Naive thymus-derived CD8-positive, alpha-beta T cell (primary cell): ENCODE measurements around the gene RPL27. TPM values are rescaled to one million over a fixed set of nuclear protein-coding genes. Genes with fewer than 3 reads are reported as not detected.
"Not testable (repeated sequence)": the region's sequence is repeated elsewhere in the genome, so short reads cannot be mapped to it uniquely, and the experiment has no call there.

Source experiments
- ATAC-seq, 2 donors: fragments of 150-1000 bp; cut with Tn5 transposase in 1 of 2; sonication (Bioruptor Pico), chemical (Tn5 transposase) in 1 of 2; 1 replicate in 1 of 2; 2 replicates in 1 of 2; pipeline ENCODE4 v1.10.0; 2021; ENCODE audit warnings: mild to moderate bottlenecking in 2 of 2, moderate library complexity in 2 of 2
- POLR2A ChIA-PET: fragments of 350-600 bp; sonication (Branson Sonifier 250); formaldehyde crosslinking; loops from one replicate; lab custom pipeline; 2021; ENCODE audit warnings: antibody characterized with exemption; lab: Charles Lee
- DNase-seq, 10 donors: peaks; one replicate each; pipeline versions ENCODE4 v3.0.0 to v3.0.0-alpha.2; 2020 to 2022
- H3K27ac Mint-ChIP-seq, 10 donors: one replicate each; pipeline ENCODE4 v1.8.0; 2020 to 2022; ENCODE audit warnings: mild to moderate bottlenecking in 10 of 10, mixed read lengths in 10 of 10, moderate library complexity in 4 of 10, inconsistent platforms in 1 of 10
- H3K27me3 Mint-ChIP-seq, 5 donors: one replicate each; pipeline ENCODE4 v1.8.0; 2021 to 2022; ENCODE audit warnings: mixed read lengths in 5 of 5
- H3K36me3 Mint-ChIP-seq, 3 donors: one replicate each; pipeline ENCODE4 v1.8.0; 2020 to 2022; ENCODE audit warnings: mixed read lengths in 3 of 3, mild to moderate bottlenecking in 2 of 3, inconsistent platforms in 1 of 3
- H3K4me1 Mint-ChIP-seq, 4 donors: one replicate each; pipeline ENCODE4 v1.8.0; 2021 to 2022; ENCODE audit warnings: mixed read lengths in 4 of 4
- H3K4me3 Mint-ChIP-seq, 10 donors: one replicate each; pipeline ENCODE4 v1.8.0; 2020 to 2022; ENCODE audit warnings: mild to moderate bottlenecking in 10 of 10, mixed read lengths in 10 of 10, moderate library complexity in 6 of 10, inconsistent platforms in 1 of 10
- H3K9me3 Mint-ChIP-seq, 9 donors: one replicate each; pipeline ENCODE4 v1.8.0; 2020 to 2022; ENCODE audit warnings: mixed read lengths in 9 of 9, mild to moderate bottlenecking in 3 of 9, inconsistent platforms in 1 of 9, moderate library complexity in 1 of 9
- polyA plus RNA-seq, 3 donors: library from polyadenylated mRNA; unstranded; fragments of 300-500 nt; fragmentation: Illumina TruSeq; gene quantifications; one replicate each; pipeline ENCODE4 v1.2.3, GENCODE V29; 2021
- total RNA-seq, 8 experiments: library from RNA in 2 of 8; stranded (reverse) in 2 of 8; gene quantifications; one replicate each; pipeline ENCODE4 v1.2.3 and lab custom pipeline; 2021 to 2026

The RPL27 gene
- 1,000 to 10,000 TPM; 1,609 to 1,640 TPM for total RNA-seq
- 1,000 to 10,000 TPM; 2,416 to 2,846 (median 2,434) TPM for polyA plus RNA-seq
- total RNA-seq (lab: John Stamatoyannopoulos, UW) = 705 to 850 (median 800) reads per million in 6 experiments

GRCh38 chr17:42997984-42998938, at the start of gene RPL27:
RPL27 (plus strand) TSS chr17:42998419; CDS start chr17:42998751, 332 bp downstream.
- ATAC-seq = peak; percentile 94 to 95
- Mint-ChIP-seq H3K36me3 (peaks cover 0 to 48% (median 18%) of the 10 kb centered on the region in 3 donors), H3K27ac (peak within 1 kb of the TSS; percentile 91 to 100 (median 99)), H3K4me1 (peaks cover 16 to 35% (median 27%) of the 10 kb centered on the region in 4 donors), H3K27me3 (no peaks in the 10 kb centered on the region), H3K9me3 (no peaks in the 10 kb centered on the region), H3K4me3 (peak within 1 kb of the TSS; percentile 93 to 98 (median 96))
- POLR2A ChIA-PET = interaction anchor here (0.5 to 2.8 kb wide), 36 partner anchors 8 to 1309 kb away, joined by 3 to 44 read pairs (median 6); partner anchors contain the start of genes AARSD1, BECN1, BRCA1 and CNP
- DNase-seq = peak; percentile 86 to 99 (median 98)

DNA sequence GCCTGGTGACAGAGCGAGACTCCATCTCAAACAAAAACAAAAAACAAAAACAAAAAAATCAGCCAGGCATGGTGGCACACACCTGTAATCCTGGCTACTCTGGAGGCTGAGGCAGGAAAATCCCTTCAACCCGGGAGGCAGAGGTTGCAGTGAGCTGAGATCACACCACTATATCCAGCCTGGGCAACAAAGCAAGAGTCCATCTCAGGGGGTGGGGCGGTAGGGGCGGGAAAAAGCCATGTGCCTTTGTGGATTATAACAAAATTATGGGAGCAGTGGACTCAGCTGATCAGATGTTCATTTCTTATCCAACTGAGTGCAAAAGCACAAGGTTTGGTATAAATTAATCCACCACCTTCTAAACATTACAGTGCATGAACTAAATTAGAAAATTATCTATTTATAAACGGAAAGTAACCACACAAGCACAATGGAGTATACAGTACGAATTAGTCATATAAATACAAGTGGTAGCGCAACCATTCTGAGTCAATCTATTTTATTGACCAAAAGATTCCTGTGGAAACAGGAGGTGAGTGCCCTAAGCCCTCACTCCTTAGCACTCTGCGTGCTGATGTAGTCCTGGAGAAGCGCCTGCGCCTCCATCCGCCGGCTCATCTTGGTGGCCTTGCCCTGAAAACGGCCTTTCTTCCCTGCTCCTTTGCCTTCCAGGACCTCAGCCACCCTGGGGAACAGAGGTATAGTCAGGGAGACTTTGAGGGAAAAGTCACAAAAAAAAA, 48.0 kb upstream of the RPL27 start:
- Mint-ChIP-seq H3K9me3 (peaks cover 0 to 1% (median 0%) of the 10 kb centered on the region in 9 donors), H3K27ac (peak overlapping the region in 1 of 10 donors; percentile 43), H3K4me1 (no peaks in the 10 kb centered on the region), H3K27me3 (no peaks in the 10 kb centered on the region), H3K4me3 (no peak overlapping the region), H3K36me3 (peaks cover 0 to 76% (median 23%) of the 10 kb centered on the region in 3 donors)
- ATAC-seq (no peak), DNase-seq (no peak)
- POLR2A ChIA-PET = no interaction called here

DNA sequence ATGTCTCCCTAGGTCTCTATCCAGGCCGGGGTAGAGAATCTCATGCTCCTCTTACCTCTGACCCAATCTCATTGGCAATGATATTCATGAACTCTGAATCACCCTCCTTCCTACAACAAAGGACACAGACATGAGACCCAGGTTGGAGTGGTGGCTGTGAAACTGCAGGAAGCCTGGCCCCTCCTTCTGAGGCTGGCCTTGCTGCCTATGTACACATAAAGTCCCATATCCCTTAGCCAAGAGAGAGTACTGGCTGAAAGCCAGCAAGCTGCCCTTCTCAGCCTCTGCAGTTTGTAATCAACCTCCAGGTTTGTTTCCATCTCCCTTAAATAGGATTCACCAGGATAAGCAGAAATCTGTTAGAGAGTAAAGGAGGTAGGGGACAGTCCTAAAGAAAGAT, 44.5 kb upstream of the RPL27 start:
- Mint-ChIP-seq H3K4me1 (peaks cover 0 to 6% (median under 1%) of the 10 kb centered on the region in 4 donors), H3K27ac (peak overlapping the region in 4 of 10 donors; percentile 13 to 33 (median 17)), H3K27me3 (no peaks in the 10 kb centered on the region), H3K36me3 (peaks cover 0 to 92% (median 35%) of the 10 kb centered on the region in 3 donors), H3K4me3 (no peak overlapping the region), H3K9me3 (peaks cover 0 to 1% (median 0%) of the 10 kb centered on the region in 9 donors)
- POLR2A ChIA-PET = no interaction called here
- DNase-seq = no peak
- no peak for ATAC-seq

DNA sequence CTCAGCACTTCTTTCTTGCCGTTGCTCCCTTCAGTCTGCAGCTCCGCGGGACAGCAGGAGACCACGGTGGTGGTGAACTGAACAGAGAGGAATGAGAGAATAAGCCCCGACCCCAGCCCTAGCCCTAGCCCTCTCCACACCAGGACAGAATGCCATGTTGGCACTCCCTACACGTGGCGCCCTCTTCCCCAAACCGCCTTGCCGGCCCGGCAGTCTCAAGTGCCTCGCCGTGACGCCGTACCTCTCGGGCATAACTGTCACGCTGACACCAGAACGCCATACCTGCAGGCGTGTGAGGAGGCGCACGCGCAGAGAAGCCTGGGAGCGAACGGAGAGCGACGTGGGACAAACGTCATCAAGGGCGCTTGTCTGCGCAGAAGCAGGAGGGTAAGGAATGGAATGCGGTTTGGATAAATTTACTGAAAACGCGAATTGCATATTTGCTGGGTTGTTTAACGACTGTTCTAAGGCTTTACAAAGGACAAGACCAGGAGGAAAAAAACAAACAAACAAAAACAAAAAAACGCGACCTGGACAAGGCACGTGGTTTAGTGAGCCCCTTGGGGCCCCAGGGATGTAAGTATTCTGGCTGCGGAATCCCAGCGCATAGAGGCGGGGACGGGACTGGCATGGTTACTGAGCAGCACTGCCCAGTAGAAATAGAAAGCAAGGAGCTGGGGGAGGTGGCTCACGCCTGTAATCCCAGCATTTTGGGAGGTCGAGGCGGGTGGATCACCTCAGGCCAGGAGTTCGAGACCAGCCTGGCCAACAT, 33.9 kb upstream of the RPL27 start, which contains the start of gene AARSD1:
AARSD1 (minus strand) TSS at position 294 of the 772 bp plus-strand sequence; CDS start at position 280, 14 bp downstream.
- H3K36me3 Mint-ChIP-seq = peaks cover 0 to 37% (median 8%) of the 10 kb centered on the region in 3 donors
- H3K27me3 Mint-ChIP-seq = peaks cover 0 to 2% (median 0%) of the 10 kb centered on the region in 5 donors
- DNase-seq (peak; percentile 79 to 95 (median 88)), ATAC-seq (peak; percentile 97 to 98)
- peak within 1 kb of the TSS; percentile 88 to 99 (median 96) for H3K4me3 Mint-ChIP-seq
- peaks cover 8 to 22% (median 20%) of the 10 kb centered on the region in 4 donors for H3K4me1 Mint-ChIP-seq
- no peaks in the 10 kb centered on the region for H3K9me3 Mint-ChIP-seq
- H3K27ac Mint-ChIP-seq = peak within 1 kb of the TSS; percentile 91 to 99 (median 96)
- POLR2A ChIA-PET = interaction anchor here (0.5 to 2.2 kb wide), 9 partner anchors 15 to 753 kb away, joined by 3 to 11 read pairs (median 5); partner anchors contain the start of genes PTGES3L and RPL27

GRCh38 chr17:42967925-42968324, 30.3 kb upstream of the RPL27 start:
- peaks cover 8 to 16% (median 16%) of the 10 kb centered on the region in 4 donors for H3K4me1 Mint-ChIP-seq
- POLR2A ChIA-PET = interaction anchor here (0.7 to 1.1 kb wide), 2 partner anchors 12 to 33 kb away, joined by 3 to 5 read pairs; partner anchors contain the start of gene PTGES3L

DNA sequence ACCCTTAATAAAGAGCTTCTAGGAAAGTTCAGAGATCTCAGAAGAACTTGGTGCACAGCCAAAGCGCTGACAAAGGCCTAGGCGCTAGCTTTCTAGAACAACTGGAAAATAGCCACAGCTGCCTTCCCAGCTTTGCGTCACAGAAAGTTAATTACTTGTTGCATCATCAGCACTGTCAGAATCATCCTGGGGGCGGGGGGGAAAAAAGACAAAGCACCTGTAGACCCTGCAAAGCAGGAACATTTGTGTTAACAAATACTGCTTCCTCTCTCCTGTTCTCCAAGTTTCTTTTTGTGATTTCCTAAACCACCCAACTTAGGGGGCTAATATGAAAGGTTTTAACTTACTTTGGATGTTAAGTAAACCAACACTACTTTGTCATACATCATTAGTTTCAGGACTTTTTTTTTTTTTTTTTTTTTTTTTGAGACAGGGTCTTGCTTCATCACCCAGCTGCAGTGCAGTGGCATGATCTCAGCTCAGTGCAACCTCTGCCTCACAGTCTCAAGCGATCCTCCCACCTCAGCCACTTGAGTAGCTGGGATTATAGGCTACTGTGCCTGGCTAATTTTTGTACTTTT, 29.1 kb upstream of the RPL27 start:
- Mint-ChIP-seq H3K27me3 (peaks cover 0 to 4% (median 0%) of the 10 kb centered on the region in 5 donors), H3K27ac (no peak overlapping the region), H3K36me3 (no peaks in the 10 kb centered on the region), H3K4me1 (peaks cover 4 to 7% (median 6%) of the 10 kb centered on the region in 4 donors), H3K9me3 (no peaks in the 10 kb centered on the region), H3K4me3 (no peak overlapping the region)
- POLR2A ChIA-PET = interaction anchor here (1.1 kb wide), 1 partner anchor 11 kb away, joined by 5 read pairs; the partner anchor contains the start of gene PTGES3L
- ATAC-seq = no peak
- no peak for DNase-seq

More at GRCh38 chr17:42967925-42968324, 30.3 kb upstream of the RPL27 start:
- ATAC-seq (no peak), DNase-seq (no peak)
- Mint-ChIP-seq H3K4me3 (no peak overlapping the region), H3K9me3 (no peaks in the 10 kb centered on the region), H3K27ac (no peak overlapping the region), H3K27me3 (peaks cover 0 to 4% (median 0%) of the 10 kb centered on the region in 5 donors), H3K36me3 (peaks cover 0 to 4% (median 0%) of the 10 kb centered on the region in 3 donors)

DNA sequence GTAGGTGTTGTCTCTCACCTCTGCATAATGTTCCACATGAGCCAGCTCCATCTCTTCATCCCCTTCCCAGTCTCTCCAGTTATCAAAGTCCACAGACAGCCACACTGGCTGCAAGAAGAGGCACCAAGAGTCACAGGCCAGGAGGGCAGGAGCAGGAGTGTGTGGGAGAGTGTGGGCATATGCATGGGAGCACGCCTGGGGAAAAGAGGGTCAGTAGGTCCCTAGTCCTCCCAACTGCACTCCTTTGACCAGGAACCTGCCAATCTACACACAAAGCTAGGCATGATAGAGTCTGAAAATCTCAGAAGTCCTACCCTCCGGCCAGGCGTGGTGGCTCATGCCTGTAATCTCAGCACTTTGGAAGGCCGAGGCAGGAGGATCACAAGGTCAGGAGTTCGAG, 26.6 kb upstream of the RPL27 start:
- Mint-ChIP-seq H3K4me1 (peaks cover 0 to 2% (median 0%) of the 10 kb centered on the region in 4 donors), H3K9me3 (no peaks in the 10 kb centered on the region), H3K27me3 (peaks cover 0 to 2% (median 0%) of the 10 kb centered on the region in 5 donors), H3K4me3 (no peak overlapping the region), H3K27ac (no peak overlapping the region), H3K36me3 (no peaks in the 10 kb centered on the region)
- POLR2A ChIA-PET = no interaction called here
- DNase-seq (no peak), ATAC-seq (no peak)

GRCh38 chr17:42973323-42973722, 24.9 kb upstream of the RPL27 start:
- H3K4me3 Mint-ChIP-seq, DNase-seq: not testable (repeated sequence)

GRCh38 chr17:42975265-42975664, 23.0 kb upstream of the RPL27 start:
- DNase-seq (no peak), ATAC-seq (no peak)
- H3K36me3 Mint-ChIP-seq = no peaks in the 10 kb centered on the region
- H3K27me3 Mint-ChIP-seq = peaks cover 0 to 2% (median 0%) of the 10 kb centered on the region in 5 donors
- H3K27ac Mint-ChIP-seq = peak overlapping the region in 2 of 10 donors; percentile 48 to 83
- H3K4me3 Mint-ChIP-seq = no peak overlapping the region
- POLR2A ChIA-PET = interaction anchor here (0.7 to 1.2 kb wide), 2 partner anchors 196 to 1321 kb away, joined by 3 read pairs; partner anchors contain the start of gene NBR1
- H3K4me1 Mint-ChIP-seq = peaks cover 5 to 14% (median 12%) of the 10 kb centered on the region in 4 donors
- no peaks in the 10 kb centered on the region for H3K9me3 Mint-ChIP-seq

More at GRCh38 chr17:42973323-42973722, 24.9 kb upstream of the RPL27 start:
- H3K9me3 Mint-ChIP-seq, H3K27ac Mint-ChIP-seq, H3K4me1 Mint-ChIP-seq, H3K36me3 Mint-ChIP-seq, ATAC-seq, POLR2A ChIA-PET, H3K27me3 Mint-ChIP-seq: not testable (repeated sequence)

GRCh38 chr17:42975701-42976100, 22.5 kb upstream of the RPL27 start:
- DNase-seq, H3K27me3 Mint-ChIP-seq, H3K4me3 Mint-ChIP-seq, H3K36me3 Mint-ChIP-seq, ATAC-seq, H3K9me3 Mint-ChIP-seq, POLR2A ChIA-PET: not testable (repeated sequence)
- Mint-ChIP-seq H3K4me1 (peaks cover 7 to 19% (median 14%) of the 10 kb centered on the region in 4 donors), H3K27ac (peak overlapping the region in 1 of 10 donors; percentile 14)
